IPS DF 4.7 (cell line): Measurements from ENCODE around the gene POLR3GL.

Experiments
- DNase-seq: peaks from one replicate; pipeline ENCODE4 v3.0.0-alpha.2; 2013; ENCODE audit warnings: low spot score; ENCODE audit errors: extremely low read depth

Gene POLR3GL

GRCh38 chr1:145992502-145992936, 28.0 kb downstream of the POLR3GL start:
- no peak for DNase-seq

GRCh38 chr1:145992958-145993617, 28.6 kb downstream of the POLR3GL start:
- DNase-seq: no peak

- no peak for DNase-seq
Observed at GRCh38 chr1:145993618-145994390, 29.3 kb downstream of the POLR3GL start.

- no peak for DNase-seq
Observed at GRCh38 chr1:145994391-145995120, 30.1 kb downstream of the POLR3GL start.

- DNase-seq: no peak
Observed at GRCh38 chr1:145995148-145995881, 30.8 kb downstream of the POLR3GL start.

GRCh38 chr1:145995964-145996432, 31.5 kb downstream of the POLR3GL start:
- DNase-seq: no peak

- DNase-seq: peak; percentile 90
Observed at GRCh38 chr1:145996433-145997015, 32.0 kb downstream of the POLR3GL start, which contains the start of gene TXNIP. TXNIP (minus strand) TSS chr1:145996579; CDS start chr1:145996266, 313 bp downstream.

GRCh38 chr1:145997016-145997717, 32.7 kb downstream of the POLR3GL start:
- DNase-seq: no peak

- DNase-seq: no peak
Observed at GRCh38 chr1:145997718-145998023, 33.2 kb downstream of the POLR3GL start.

GRCh38 chr1:145999321-146000024, 35.0 kb downstream of the POLR3GL start:
- no peak for DNase-seq

- DNase-seq: no peak
Observed at GRCh38 chr1:146001709-146002108, 37.2 kb downstream of the POLR3GL start.

GRCh38 chr1:146007489-146008133, 43.1 kb downstream of the POLR3GL start:
- no peak for DNase-seq

GRCh38 chr1:146010126-146010738, 45.7 kb downstream of the POLR3GL start:
- no peak for DNase-seq

GRCh38 chr1:146012703-146013558, 48.4 kb downstream of the POLR3GL start:
- DNase-seq: no peak

GRCh38 chr1:146013559-146013922, 49.1 kb downstream of the POLR3GL start:
- DNase-seq: no peak

- no peak for DNase-seq
Observed at GRCh38 chr1:146016891-146017290, 52.4 kb downstream of the POLR3GL start.

GRCh38 chr1:146019231-146020057, 55.0 kb downstream of the POLR3GL start:
- no peak for DNase-seq
